NCI-H1092 (cell line): ENCODE data around the gene CRADD.
"Not testable (repeated sequence)": the region's sequence is repeated elsewhere in the genome, so short reads cannot be mapped to it uniquely, and the experiment has no call there.

Experiments
- DNase-seq: peaks from one replicate; lab custom pipeline; 2025; lab: John Stamatoyannopoulos, UW

Gene CRADD

DNA sequence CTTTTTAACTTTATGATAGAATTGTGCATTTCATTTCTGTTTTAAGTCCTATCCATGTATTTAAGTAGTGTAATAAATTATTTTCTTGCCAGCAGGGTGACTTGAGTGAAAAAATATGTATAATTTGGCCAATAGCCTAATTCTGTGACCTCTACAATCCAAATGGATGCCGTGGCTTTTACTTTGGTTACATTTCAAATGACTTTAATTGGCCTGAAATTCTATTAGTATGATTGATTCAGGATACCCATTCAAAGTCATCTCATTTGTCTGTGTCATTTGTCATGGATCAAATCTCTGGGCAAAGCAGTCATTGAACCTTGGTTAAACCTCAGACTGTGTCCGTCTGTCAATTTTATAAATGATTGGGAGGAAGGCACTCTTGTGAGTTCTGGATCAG, 29.6 kb downstream of the CRADD start:
- no peak for DNase-seq

DNA sequence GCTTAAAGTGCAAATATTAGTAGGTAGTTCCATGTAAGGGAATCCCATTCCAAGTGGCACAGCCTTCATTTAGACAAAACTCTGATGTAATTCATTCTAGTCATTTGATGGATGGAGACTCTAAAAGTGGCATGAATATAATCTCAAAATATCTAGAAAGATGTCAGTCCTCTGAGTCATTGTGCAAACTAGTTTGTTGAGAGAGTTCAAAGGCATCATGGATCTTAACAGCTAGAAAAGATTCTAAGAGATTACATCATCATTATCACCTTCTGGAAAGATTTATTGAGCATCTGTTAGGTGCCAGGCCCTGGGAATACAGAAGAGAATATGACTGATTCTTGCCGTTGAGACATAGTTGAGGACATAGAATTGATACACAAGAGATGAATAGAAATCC, 30.7 kb downstream of the CRADD start:
- DNase-seq = no peak

GRCh38 chr12:93708952-93709351, 31.8 kb downstream of the CRADD start:
- DNase-seq = no peak

- no peak for DNase-seq
Observed at GRCh38 chr12:93709386-93709785, 32.2 kb downstream of the CRADD start.

GRCh38 chr12:93710574-93710926, 33.4 kb downstream of the CRADD start:
- DNase-seq = no peak

- DNase-seq = not testable (repeated sequence)
Observed at GRCh38 chr12:93711502-93711901, 34.3 kb downstream of the CRADD start.

DNA sequence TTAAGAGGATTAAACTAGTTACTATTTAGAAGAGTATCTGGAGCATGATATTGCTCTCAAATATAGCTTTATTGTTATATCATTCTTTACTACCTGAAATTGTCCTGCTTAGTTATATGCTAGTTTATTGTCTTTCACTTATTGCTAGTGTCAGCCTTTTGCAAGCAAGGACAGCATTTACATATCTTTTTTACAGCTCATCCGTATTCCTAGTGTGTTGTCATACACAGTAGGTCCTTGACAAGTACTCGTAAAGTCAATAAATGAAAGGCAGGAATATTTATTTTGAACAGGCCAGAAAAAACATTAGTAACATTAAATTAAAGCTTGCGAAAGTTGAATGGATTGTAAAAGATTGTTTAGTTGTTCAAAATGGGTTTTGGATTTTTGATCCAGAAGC, 35.0 kb downstream of the CRADD start:
- DNase-seq = no peak

DNA sequence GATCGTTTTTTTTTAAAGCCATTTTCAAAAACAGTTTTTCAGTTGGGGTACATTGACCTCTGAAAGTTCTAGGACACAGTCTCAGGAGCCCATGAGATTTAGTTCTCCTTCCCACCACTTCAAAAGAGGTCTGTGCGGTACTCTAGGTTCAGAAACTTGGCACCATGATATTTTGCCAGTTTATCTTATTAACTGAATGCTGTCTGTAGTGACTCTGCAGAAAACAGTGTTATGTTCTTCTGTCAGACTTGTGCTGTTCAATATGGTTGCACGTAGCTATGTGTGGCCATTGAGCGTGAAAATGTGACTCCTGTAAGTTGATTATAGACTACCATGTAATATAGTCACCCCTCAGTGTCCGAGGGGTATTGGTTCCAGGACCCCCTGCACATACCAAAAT, 35.9 kb downstream of the CRADD start:
- no peak for DNase-seq

GRCh38 chr12:93713800-93714199, 36.6 kb downstream of the CRADD start:
- no peak for DNase-seq

GRCh38 chr12:93714382-93714781, 37.2 kb downstream of the CRADD start:
- DNase-seq = no peak

GRCh38 chr12:93719710-93720109, 42.5 kb downstream of the CRADD start:
- DNase-seq = no peak

- no peak for DNase-seq
Observed at GRCh38 chr12:93720559-93720958, 43.4 kb downstream of the CRADD start.

DNA sequence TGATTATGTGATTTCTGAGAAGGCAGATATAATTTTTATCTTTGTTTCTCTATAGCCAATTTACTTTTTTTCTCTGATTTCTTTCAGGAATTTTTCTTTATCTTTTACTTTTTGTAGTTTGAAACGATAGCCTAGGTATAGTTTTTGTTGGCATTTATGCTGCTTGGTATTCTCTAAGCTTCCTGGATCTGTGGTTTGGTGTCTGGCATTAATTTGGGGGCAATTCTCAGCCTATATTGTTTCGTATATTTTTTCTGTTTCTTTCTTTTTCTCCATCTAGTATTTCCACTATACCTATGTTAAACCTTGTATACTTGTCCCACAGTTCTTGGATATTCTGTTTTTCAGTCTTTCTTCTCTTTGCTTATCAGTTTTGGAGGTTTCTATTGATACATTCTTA, 45.0 kb downstream of the CRADD start:
- DNase-seq = no peak

DNA sequence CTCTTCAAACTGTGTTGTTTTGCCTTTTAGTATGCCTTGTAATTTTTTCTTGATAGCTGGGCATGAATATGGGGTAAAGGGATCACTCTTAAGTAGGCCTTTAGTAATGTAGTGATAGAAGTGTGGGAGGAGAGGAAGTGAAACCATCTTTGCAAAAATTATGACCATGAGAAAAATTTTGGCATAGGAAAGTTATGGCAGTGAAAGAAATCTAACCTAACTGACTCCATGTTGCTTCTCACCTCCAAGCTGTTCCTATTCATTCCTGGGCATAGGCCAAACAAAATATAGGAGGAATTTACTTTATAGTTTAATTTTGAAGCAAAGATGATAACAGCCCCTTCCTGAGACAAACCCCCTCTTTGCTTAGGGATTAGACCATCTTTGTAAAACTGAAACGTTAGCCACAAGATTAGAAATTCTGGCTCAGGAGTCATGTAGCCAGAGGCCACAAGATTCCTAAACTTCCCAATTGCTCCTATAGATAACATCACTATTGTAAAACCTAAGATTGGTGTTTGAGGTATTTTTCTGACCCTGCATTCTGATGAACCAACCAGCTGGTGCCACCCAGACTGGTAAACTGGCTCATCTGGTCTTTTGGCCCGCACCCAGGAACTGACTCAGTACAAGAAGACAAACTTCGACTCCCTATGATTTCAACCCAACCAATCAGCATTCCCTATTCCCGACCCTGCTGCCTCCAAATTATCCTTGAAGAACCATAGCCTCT, 45.8 kb downstream of the CRADD start:
- no peak for DNase-seq

DNA sequence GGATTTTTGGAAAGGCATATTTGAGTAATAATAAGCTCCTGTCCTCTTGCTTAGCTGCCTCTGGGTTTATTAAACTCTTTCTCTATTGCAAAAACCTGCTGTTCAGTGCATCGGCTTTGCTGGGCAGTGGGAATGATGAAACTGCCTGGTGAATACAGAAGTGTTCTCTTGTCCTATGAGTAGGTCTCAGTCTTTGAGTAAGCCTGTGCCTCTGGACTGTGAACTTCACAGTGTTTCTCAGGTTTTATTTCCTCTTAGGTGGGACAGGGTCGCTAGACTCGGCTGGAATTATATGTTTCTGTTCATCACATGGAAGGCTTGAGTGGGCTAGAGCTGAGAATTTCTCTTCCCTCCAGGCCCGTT, 46.4 kb downstream of the CRADD start:
- no peak for DNase-seq

DNA sequence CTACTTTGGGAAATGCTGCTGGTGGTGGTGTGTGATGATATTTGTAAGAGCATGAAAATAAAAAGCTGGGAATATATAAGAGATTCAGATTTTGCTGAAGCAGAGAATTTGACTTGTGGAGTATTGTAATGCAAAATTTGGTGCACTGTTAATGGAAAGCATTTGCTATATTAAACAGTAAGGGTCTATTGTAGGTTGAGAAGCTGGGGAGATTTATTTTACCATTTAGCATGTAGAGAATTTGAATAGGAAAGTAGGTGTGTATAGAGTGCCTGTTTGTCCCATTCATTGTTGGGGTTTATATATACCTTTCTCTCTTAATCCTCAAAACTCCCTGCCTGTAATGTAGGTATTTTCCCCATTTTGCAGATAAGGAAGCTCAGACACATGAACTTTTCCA, 48.4 kb downstream of the CRADD start:
- no peak for DNase-seq

DNA sequence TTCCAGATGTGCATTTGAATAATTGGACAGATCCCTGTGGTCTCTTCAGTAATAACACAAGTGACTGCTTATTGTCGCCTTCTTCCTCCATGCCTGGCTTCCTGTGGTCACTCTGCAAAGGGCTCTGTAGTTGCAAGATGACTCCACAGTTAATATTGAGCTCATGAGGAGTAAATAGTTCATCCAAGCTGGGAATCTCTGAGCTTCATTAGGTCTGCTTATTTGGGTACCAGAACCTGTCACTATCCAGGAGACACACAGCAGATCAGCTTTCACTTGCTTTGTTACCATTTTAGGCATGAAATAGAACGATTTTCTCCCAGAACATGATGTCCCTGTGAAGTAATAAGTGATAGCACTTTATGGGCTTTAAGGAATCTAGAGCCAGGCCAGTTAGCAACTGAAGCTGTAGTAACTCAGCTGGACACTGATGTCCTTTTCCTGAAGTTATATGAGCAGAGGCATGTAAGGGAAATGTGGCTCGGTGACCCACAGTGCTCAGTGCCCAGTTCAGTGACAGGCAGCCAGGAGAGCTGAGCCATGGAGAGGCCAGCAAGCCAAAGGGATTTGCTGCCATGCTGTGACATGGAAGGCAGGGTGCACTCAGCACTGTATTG, 50.1 kb downstream of the CRADD start:
- no peak for DNase-seq

GRCh38 chr12:93727911-93728310, 50.7 kb downstream of the CRADD start:
- DNase-seq = no peak

DNA sequence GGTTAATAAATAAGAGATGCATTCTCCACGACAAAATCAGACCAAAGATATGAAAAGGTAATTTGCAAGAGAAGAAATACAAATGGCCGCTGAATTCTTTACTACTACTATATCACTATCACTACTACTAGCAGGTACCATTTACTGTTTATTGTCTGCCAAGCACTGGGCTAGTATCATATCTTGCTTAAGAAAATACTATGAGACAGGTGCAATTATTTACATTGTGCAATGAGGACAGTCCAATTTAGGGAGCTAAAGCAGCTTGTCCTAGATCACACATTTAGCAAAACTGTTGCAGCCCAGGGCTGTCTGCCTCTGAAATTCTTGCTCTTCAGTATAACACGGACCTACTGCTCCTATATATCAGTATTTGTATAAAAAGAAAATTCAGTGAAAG, 52.8 kb downstream of the CRADD start:
- DNase-seq = no peak

GRCh38 chr12:93733358-93733757, 56.2 kb downstream of the CRADD start:
- DNase-seq = no peak

- DNase-seq = no peak
Observed at GRCh38 chr12:93733928-93734327, 56.8 kb downstream of the CRADD start.

- DNase-seq = no peak
Observed at GRCh38 chr12:93734784-93735183, 57.6 kb downstream of the CRADD start.

DNA sequence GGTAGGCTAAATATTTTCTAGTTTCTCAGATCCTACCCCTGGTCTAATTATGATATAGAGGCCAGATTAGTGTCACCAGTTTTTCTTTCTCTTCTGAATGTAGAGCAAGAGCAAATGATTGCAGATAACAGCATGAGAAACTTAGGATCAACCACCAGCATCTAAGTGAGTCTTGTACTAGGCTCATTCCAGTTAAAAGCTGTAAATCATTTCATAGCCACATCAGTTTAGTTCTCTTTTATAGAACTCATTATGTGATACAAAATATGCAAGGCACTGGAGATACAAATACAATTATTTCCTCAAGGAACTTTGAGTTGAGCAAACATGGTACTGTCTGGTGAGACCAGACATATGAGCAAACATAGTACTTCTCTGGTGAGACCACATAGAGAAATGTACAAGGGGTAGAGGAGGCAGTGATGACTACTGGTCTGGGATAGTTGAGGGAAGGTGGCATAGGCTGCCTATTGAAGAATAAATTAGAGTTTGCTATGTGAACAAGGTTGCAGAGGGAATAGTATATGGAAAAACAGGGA, 59.5 kb downstream of the CRADD start:
- DNase-seq = no peak
